Naive B cell (primary cell): Measurements from ENCODE around the gene ATP1A4. TPM values are rescaled to one million over a fixed set of nuclear protein-coding genes. Genes with fewer than 3 reads are reported as not detected.

ENCODE experiments used
- ATAC-seq, 2 donors: fragments of 150-1000 bp; cut with Tn5 transposase; 2 replicates each; pipeline ENCODE4 v1.10.0; 2021; ENCODE audit warnings: low read depth in 2 of 2, mild to moderate bottlenecking in 2 of 2, moderate library complexity in 2 of 2
- DNase-seq: peaks from one replicate; pipeline ENCODE4 v3.0.0; 2022
- H3K27ac Mint-ChIP-seq, 6 donors: one replicate each; pipeline ENCODE4 v1.8.0; 2020 to 2022; ENCODE audit warnings: mild to moderate bottlenecking in 6 of 6, mixed read lengths in 6 of 6, moderate library complexity in 5 of 6, inconsistent platforms in 2 of 6
- H3K27me3 Mint-ChIP-seq, 3 donors: one replicate each; pipeline ENCODE4 v1.8.0; 2021 to 2022; ENCODE audit warnings: mixed read lengths in 3 of 3, mild to moderate bottlenecking in 1 of 3
- H3K36me3 Mint-ChIP-seq, 2 donors: one replicate each; pipeline ENCODE4 v1.8.0; 2020 to 2022; ENCODE audit warnings: mixed read lengths in 2 of 2, inconsistent platforms in 1 of 2, mild to moderate bottlenecking in 1 of 2
- H3K4me1 Mint-ChIP-seq, 3 donors: one replicate each; pipeline ENCODE4 v1.8.0; 2020 to 2022; ENCODE audit warnings: mixed read lengths in 3 of 3, inconsistent platforms in 1 of 3, mild to moderate bottlenecking in 1 of 3, moderate library complexity in 1 of 3
- H3K4me3 Mint-ChIP-seq, 8 donors: one replicate each; pipeline ENCODE4 v1.8.0; 2020 to 2022; ENCODE audit warnings: mild to moderate bottlenecking in 8 of 8, mixed read lengths in 8 of 8, moderate library complexity in 8 of 8, inconsistent platforms in 2 of 8
- H3K9me3 Mint-ChIP-seq, 7 donors: one replicate each; pipeline ENCODE4 v1.8.0; 2020 to 2022; ENCODE audit warnings: mixed read lengths in 7 of 7, mild to moderate bottlenecking in 5 of 7, inconsistent platforms in 2 of 7, moderate library complexity in 1 of 7
- polyA plus RNA-seq, 6 donors: library from polyadenylated mRNA; unstranded; fragments of 300-500 nt; fragmentation: Illumina TruSeq; gene quantifications; one replicate each; pipeline ENCODE4 v1.2.3, GENCODE V29; 2021; ENCODE audit warnings: low read depth in 6 of 6

Gene ATP1A4
- polyA plus RNA-seq, 6 donors from 2014 or later: not detected

DNA sequence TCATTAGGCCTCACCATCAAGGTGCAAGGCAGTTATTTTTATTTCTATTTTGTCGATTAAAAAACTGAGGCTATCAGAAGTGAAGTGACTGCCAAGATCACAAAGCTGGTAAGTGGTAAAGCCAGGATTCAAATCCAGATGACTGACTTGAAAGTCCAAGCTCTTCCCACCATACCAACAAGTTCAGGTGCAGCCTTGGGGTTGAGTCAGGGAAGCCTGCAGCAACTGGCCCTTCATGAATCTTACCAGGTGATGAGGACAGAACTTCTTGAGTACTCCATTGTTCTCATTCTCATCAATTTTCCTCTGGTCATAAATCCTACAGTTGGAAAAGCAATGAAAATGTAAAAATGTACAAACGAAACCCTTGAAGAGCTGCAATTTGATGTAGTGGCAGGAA, 73.9 kb downstream of the ATP1A4 start:
- no peak overlapping the region for H3K27ac Mint-ChIP-seq
- peaks cover 21 to 29% of the 10 kb centered on the region in 2 donors for H3K36me3 Mint-ChIP-seq
- H3K27me3 Mint-ChIP-seq: no peaks in the 10 kb centered on the region
- DNase-seq (no peak), ATAC-seq (no peak)
- peaks cover 0 to 2% (median 0%) of the 10 kb centered on the region in 7 donors for H3K9me3 Mint-ChIP-seq
- no peaks in the 10 kb centered on the region for H3K4me1 Mint-ChIP-seq
- no peak overlapping the region for H3K4me3 Mint-ChIP-seq

GRCh38 chr1:160226623-160227022, 75.2 kb downstream of the ATP1A4 start:
- H3K9me3 Mint-ChIP-seq: peaks cover 0 to 2% (median 0%) of the 10 kb centered on the region in 7 donors
- no peak for DNase-seq
- H3K27me3 Mint-ChIP-seq: no peaks in the 10 kb centered on the region
- no peaks in the 10 kb centered on the region for H3K4me1 Mint-ChIP-seq
- H3K4me3 Mint-ChIP-seq: no peak overlapping the region
- ATAC-seq: no peak
- H3K36me3 Mint-ChIP-seq: peaks cover 22 to 31% of the 10 kb centered on the region in 2 donors
- no peak overlapping the region for H3K27ac Mint-ChIP-seq

- H3K27ac Mint-ChIP-seq: peak overlapping the region in 1 of 6 donors; percentile 44
Observed at GRCh38 chr1:160227034-160227433, 75.6 kb downstream of the ATP1A4 start.

DNA sequence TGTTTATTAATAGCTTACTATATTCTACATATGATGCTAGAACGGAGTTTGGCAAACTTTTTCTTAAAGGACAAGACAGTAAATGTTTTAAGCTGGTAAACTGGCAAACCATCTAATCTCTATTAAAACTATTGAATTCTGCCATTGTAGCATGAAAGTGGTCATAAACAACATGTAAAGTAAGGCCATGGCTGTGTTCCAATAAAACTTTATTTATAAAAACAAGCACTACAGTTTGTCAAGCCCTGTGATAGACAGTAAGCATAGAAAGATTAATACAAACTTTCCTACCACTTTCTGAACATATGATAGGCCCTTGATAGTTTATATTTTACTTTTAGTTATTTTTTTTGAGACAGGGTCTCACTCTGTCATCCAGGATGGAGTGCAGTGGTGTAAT, 76.2 kb downstream of the ATP1A4 start:
- ATAC-seq (no peak), DNase-seq (no peak)
- Mint-ChIP-seq H3K4me3 (no peak overlapping the region), H3K27ac (peak overlapping the region in 1 of 6 donors; percentile 44), H3K4me1 (no peaks in the 10 kb centered on the region), H3K36me3 (peaks cover 15 to 27% of the 10 kb centered on the region in 2 donors), H3K9me3 (peaks cover 0 to 2% (median 0%) of the 10 kb centered on the region in 7 donors), H3K27me3 (no peaks in the 10 kb centered on the region)

More at GRCh38 chr1:160227034-160227433, 75.6 kb downstream of the ATP1A4 start:
- Mint-ChIP-seq H3K4me1 (no peaks in the 10 kb centered on the region), H3K27me3 (no peaks in the 10 kb centered on the region), H3K9me3 (peaks cover 0 to 2% (median 0%) of the 10 kb centered on the region in 7 donors), H3K4me3 (no peak overlapping the region), H3K36me3 (peaks cover 20 to 31% of the 10 kb centered on the region in 2 donors)
- ATAC-seq: no peak
- no peak for DNase-seq

- H3K36me3 Mint-ChIP-seq: peaks cover 14 to 20% of the 10 kb centered on the region in 2 donors
- H3K4me3 Mint-ChIP-seq: no peak overlapping the region
- peak overlapping the region in 1 of 6 donors; percentile 70 for H3K27ac Mint-ChIP-seq
- ATAC-seq: no peak
- H3K27me3 Mint-ChIP-seq: no peaks in the 10 kb centered on the region
- peaks cover 0 to 2% (median 0%) of the 10 kb centered on the region in 7 donors for H3K9me3 Mint-ChIP-seq
- H3K4me1 Mint-ChIP-seq: no peaks in the 10 kb centered on the region
- DNase-seq: no peak
Observed at GRCh38 chr1:160228431-160228830, 77.0 kb downstream of the ATP1A4 start.

- Mint-ChIP-seq H3K9me3 (peaks cover 0 to 2% (median 0%) of the 10 kb centered on the region in 7 donors), H3K4me1 (peaks cover 6 to 13% (median 9%) of the 10 kb centered on the region in 3 donors), H3K36me3 (peaks cover 26 to 28% of the 10 kb centered on the region in 2 donors), H3K27me3 (no peaks in the 10 kb centered on the region), H3K4me3 (no peak overlapping the region), H3K27ac (peak overlapping the region in 1 of 6 donors; percentile 58)
- no peak for DNase-seq
- ATAC-seq: no peak
Observed at GRCh38 chr1:160232911-160233310, 81.5 kb downstream of the ATP1A4 start.

Other genes starting within 250 kb of the ATP1A4 start
- 1,000 to 10,000 TPM; 1,235 to 1,676 (median 1,380) TPM for gene TAGLN2, start 226.1 kb upstream of the ATP1A4 start, polyA plus RNA-seq
- under 1 TPM in 4 of 6 donors, not detected in 2; 0.16 to 0.97 (median 0.41) TPM for gene IGSF9, start 206.0 kb upstream of the ATP1A4 start, polyA plus RNA-seq
- not detected for gene SLAMF9, start 197.4 kb upstream of the ATP1A4 start, polyA plus RNA-seq
- gene PIGM, start 119.6 kb upstream of the ATP1A4 start, polyA plus RNA-seq: 1 to 10 TPM in 5 of 6 donors, under 1 TPM in 1; 0.98 to 2.0 (median 1.5) TPM
- not detected for gene KCNJ10, start 81.4 kb upstream of the ATP1A4 start, polyA plus RNA-seq
- gene KCNJ9, start 70.1 kb upstream of the ATP1A4 start, polyA plus RNA-seq: under 1 TPM in 1 of 6 donors, not detected in 5; 0.08 TPM
- gene IGSF8, start 53.0 kb upstream of the ATP1A4 start, polyA plus RNA-seq: 10 to 100 TPM; 33.6 to 53.1 (median 47.7) TPM
- not detected for gene ATP1A2, start 35.8 kb upstream of the ATP1A4 start, polyA plus RNA-seq
- not detected for gene CASQ1, start 39.0 kb downstream of the ATP1A4 start, polyA plus RNA-seq
- 10 to 100 TPM; 11.2 to 21.6 (median 14.4) TPM for gene PEA15, start 53.8 kb downstream of the ATP1A4 start, polyA plus RNA-seq
- gene DCAF8, start 110.9 kb downstream of the ATP1A4 start, polyA plus RNA-seq: 10 to 100 TPM; 39.1 to 61.5 (median 54.3) TPM
- 100 to 1,000 TPM in 1 of 6 donors, 10 to 100 TPM in 5; 49.2 to 108 (median 57.9) TPM for gene PEX19, start 133.5 kb downstream of the ATP1A4 start, polyA plus RNA-seq
- 100 to 1,000 TPM; 107 to 130 (median 119) TPM for gene COPA, start 191.6 kb downstream of the ATP1A4 start, polyA plus RNA-seq
- gene NCSTN, start 191.8 kb downstream of the ATP1A4 start, polyA plus RNA-seq: 100 to 1,000 TPM in 1 of 6 donors, 10 to 100 TPM in 5; 81.1 to 182 (median 89.3) TPM
- not detected for gene NHLH1, start 215.5 kb downstream of the ATP1A4 start, polyA plus RNA-seq
- under 1 TPM in 5 of 6 donors, not detected in 1; 0.05 to 0.19 (median 0.08) TPM for gene VANGL2, start 249.0 kb downstream of the ATP1A4 start, polyA plus RNA-seq